HCT116 (cell line): ENCODE measurements around the gene TMEM214. TPM values are rescaled to one million over a fixed set of nuclear protein-coding genes. Genes with fewer than 3 reads are reported as not detected.

Source experiments
- ATAC-seq: fragments of 200-7000 bp; cut with Tn5 transposase; 2 replicates; pipeline ENCODE4 v1.9.1; 2020; ENCODE audit warnings: mild to moderate bottlenecking, moderate library complexity
- BruUV-seq: library from RNA; stranded (reverse); fragments of 400-500 nt; replicated peaks from 2 replicates; lab custom pipeline; 2021; lab: Mats Ljungman, UMichigan
- CTCF ChIA-PET: fragments of 300-600 bp; sonication (Branson Sonifier 250); formaldehyde crosslinking; loops from one replicate; lab custom pipeline; 2021; ENCODE audit warnings: antibody characterized with exemption; lab: Charles Lee
- POLR2A ChIA-PET: fragments of 300-600, 350-600 bp; sonication (Branson Sonifier 250); formaldehyde crosslinking; loops from one replicate; lab custom pipeline; 2021; ENCODE audit warnings: antibody characterized with exemption; lab: Charles Lee
- RAD21 ChIA-PET, 2 experiments: fragments of 300-600 bp; sonication (Branson Sonifier 250); formaldehyde crosslinking; loops; one replicate each; lab custom pipeline; 2023; ENCODE audit warnings: low total read pairs in 2 of 2; ENCODE audit not compliant: uncharacterized antibody in 2 of 2, unreplicated experiment in 2 of 2, low non-redundant PET in 1 of 2; lab: Charles Lee
- DNase-seq: peaks from one replicate; pipeline ENCODE4 v3.0.0-alpha.2; 2010; ENCODE audit warnings: low read depth, low spot score
- H2AFZ ChIP-seq: fragments of 200-600 bp; shearing (Covaris generic), sonication (generic); 2 replicates; pipeline ENCODE4 v1.6.1; 2017; ENCODE audit warnings: low read depth, mixed run types, mixed read lengths, antibody characterized with exemption, low read length; ENCODE audit not compliant: poor library complexity, severe bottlenecking
- H3K27ac ChIP-seq: 2 replicates; pipeline ENCODE4 v1.5.1; 2012; ENCODE audit warnings: low read depth, low read length
- H3K27me3 ChIP-seq: fragments of 200-600 bp; sonication (generic); 2 replicates; pipeline ENCODE4 v1.6.1; 2016; ENCODE audit warnings: mixed run types, low read length, mixed read lengths; ENCODE audit not compliant: insufficient read depth
- H3K36me3 ChIP-seq, 2 experiments: fragments of 200-500 bp in 1 of 2; fragments of 200-600 bp in 1 of 2; sonication (Bioruptor generic) in 1 of 2; sonication (generic) in 1 of 2; 2 replicates each; pipeline versions ENCODE4 v1.5.1 to v1.6.1; 2014 to 2016; ENCODE audit warnings: low read length in 2 of 2, inconsistent platforms in 1 of 2, mixed read lengths in 1 of 2, mixed run types in 1 of 2; ENCODE audit not compliant: insufficient read depth in 2 of 2, control insufficient read depth in 1 of 2
- H3K4me1 ChIP-seq, 2 experiments: fragments of 200-600 bp in 1 of 2; sonication (generic) in 1 of 2; 2 replicates each; pipeline versions ENCODE4 v1.5.1 to v1.6.1; 2012 to 2017; ENCODE audit warnings: low read length in 2 of 2, inconsistent platforms in 1 of 2, mild to moderate bottlenecking in 1 of 2, mixed read lengths in 1 of 2, mixed run types in 1 of 2, moderate library complexity in 1 of 2; ENCODE audit not compliant: insufficient read depth in 2 of 2, control insufficient read depth in 1 of 2
- H3K4me2 ChIP-seq: fragments of 200-600 bp; sonication (generic); 2 replicates; pipeline ENCODE4 v1.6.1; 2017; ENCODE audit warnings: mixed run types, low read length, mixed read lengths
- H3K4me3 ChIP-seq, 2 experiments: fragments of 200-600 bp in 1 of 2; sonication (generic) in 1 of 2; replicated peaks in 1 of 2; 2 replicates each; pipeline ENCODE4 v1.5.1; 2011 to 2016; ENCODE audit warnings: low read length in 2 of 2, control low read depth in 1 of 2, low read depth in 1 of 2, mild to moderate bottlenecking in 1 of 2, mixed read lengths in 1 of 2, mixed run types in 1 of 2
- H3K79me2 ChIP-seq: fragments of 200-600 bp; sonication (generic); 2 replicates; pipeline ENCODE4 v1.6.1; 2017; ENCODE audit warnings: mild to moderate bottlenecking, mixed run types, low read length, moderate library complexity, mixed read lengths; ENCODE audit not compliant: insufficient read depth
- H3K9ac ChIP-seq: fragments of 200-600 bp; sonication (generic); 2 replicates; pipeline ENCODE4 v1.6.1; 2016; ENCODE audit warnings: low read length, mixed read lengths
- H3K9me2 ChIP-seq: fragments of 200-600 bp; sonication (generic), shearing (Covaris generic); 2 replicates; pipeline ENCODE4 v1.6.1; 2017; ENCODE audit warnings: mixed run types, mild to moderate bottlenecking, moderate library complexity; ENCODE audit not compliant: insufficient read depth
- H3K9me3 ChIP-seq, 2 experiments: fragments of 200-500 bp in 1 of 2; fragments of 200-600 bp in 1 of 2; sonication (Bioruptor generic) in 1 of 2; sonication (generic) in 1 of 2; 2 replicates each; pipeline ENCODE4 v1.6.1; 2014 to 2017; ENCODE audit warnings: low read length in 2 of 2, mixed read lengths in 2 of 2, inconsistent platforms in 1 of 2, low read depth in 1 of 2, mild to moderate bottlenecking in 1 of 2, mixed run types in 1 of 2, moderate library complexity in 1 of 2; ENCODE audit not compliant: control insufficient read depth in 1 of 2, insufficient read depth in 1 of 2
- H4K20me1 ChIP-seq: fragments of 200-600 bp; sonication (generic), shearing (Covaris generic); 2 replicates; pipeline ENCODE4 v1.6.1; 2017; ENCODE audit warnings: mixed run types, mild to moderate bottlenecking, moderate library complexity; ENCODE audit not compliant: insufficient read depth
- POLR2AphosphoS5 ChIP-seq: IDR thresholded peaks from 2 replicates; pipeline ENCODE4 v1.6.1; 2011; ENCODE audit warnings: mild to moderate bottlenecking, low read depth, low read length, moderate library complexity
- SIN3A ChIP-seq: IDR thresholded peaks from 2 replicates; pipeline ENCODE4 v1.6.1; 2012; ENCODE audit warnings: low read depth
- SP1 ChIP-seq: IDR thresholded peaks from 2 replicates; pipeline ENCODE4 v1.6.1; 2012; ENCODE audit warnings: low read depth
- SRF ChIP-seq: IDR thresholded peaks from 2 replicates; pipeline ENCODE4 v1.6.1; 2012; ENCODE audit warnings: low read depth
- intact Hi-C: fragments of 100-400 bp; cut with micrococcal nuclease; formaldehyde crosslinking; loops from 2 replicates; pipeline ENCODE4 v1.10.0; 2022
- total RNA-seq: library from RNA; stranded (reverse); gene quantifications from one replicate; pipeline ENCODE4 v1.2.1, GENCODE V29; 2021; ENCODE audit not compliant: unreplicated experiment
- TF ChIP-seq, protein P1 (sequence below): IDR thresholded peaks from 2 replicates; pipeline ENCODE4 v1.6.1; 2011; ENCODE audit warnings: mild to moderate bottlenecking, low read length, moderate library complexity; ENCODE audit not compliant: insufficient replicate concordance; ENCODE audit errors: extremely low read depth

The TMEM214 gene
- total RNA-seq, 1 experiment from 2014 or later, result 69.8 TPM

DNA sequence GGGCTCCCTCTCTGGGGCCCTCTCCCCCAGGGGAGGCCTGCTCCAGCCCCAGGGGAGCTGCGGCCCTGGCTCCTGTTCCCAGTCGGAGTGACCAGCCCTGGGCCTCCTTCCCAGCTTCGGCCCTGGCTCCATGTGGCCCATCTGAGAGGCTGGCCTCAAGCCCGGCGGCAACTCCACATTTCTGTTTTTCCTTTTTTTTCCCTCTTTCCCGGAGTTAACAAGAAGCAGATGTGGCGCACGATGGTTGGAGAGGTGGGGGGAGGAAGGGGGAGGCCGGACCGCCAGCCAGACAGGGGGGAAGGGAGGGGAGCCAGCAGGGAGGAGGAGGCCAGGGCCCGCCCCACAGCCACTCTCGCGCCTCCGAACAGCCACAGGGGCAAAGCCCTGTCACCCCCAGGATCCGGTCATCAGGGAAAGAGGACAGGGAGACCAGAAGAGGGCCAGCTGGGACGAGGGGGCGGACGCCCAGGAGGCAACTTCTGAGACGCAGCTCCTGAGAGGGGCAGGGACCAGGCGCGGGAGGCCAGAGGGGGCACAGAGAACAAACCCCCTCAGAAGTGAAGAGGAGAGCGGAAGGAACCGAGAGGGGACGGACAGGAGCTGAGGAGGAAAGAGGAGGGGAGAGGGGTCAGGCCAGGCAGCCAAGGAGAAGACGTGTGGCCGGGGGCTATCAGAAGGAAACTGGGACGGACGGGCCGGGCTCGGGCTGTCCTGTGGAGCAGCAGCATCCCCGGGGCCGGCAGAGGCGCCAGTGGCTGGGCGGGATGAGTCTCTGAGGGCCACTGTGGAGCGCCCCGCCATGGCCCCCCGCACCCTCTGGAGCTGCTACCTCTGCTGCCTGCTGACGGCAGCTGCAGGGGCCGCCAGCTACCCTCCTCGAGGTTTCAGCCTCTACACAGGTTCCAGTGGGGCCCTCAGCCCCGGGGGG lies 45.8 kb downstream of the TMEM214 start, which contains the start of gene EMILIN1:
Gene EMILIN1, plus strand, starts transcription at position 349 of the 928 bp plus-strand sequence. Its CDS starts 451 bp downstream, at position 800.
- H4K20me1 ChIP-seq, result no peaks in the 10 kb centered on the region
- no peaks in the 10 kb centered on the region for H3K27me3 ChIP-seq
- H3K27ac ChIP-seq, result no peak within 1 kb of the TSS
- H3K9me3 ChIP-seq, result no peaks in the 10 kb centered on the region
- no peaks in the 10 kb centered on the region for H3K79me2 ChIP-seq
- no peaks in the 10 kb centered on the region for H3K9me2 ChIP-seq
- no peaks in the 10 kb centered on the region for H3K36me3 ChIP-seq
- TF ChIP-seq SRF, result no peak
- no peak for TF ChIP-seq SIN3A
- TF ChIP-seq, protein P1, sequence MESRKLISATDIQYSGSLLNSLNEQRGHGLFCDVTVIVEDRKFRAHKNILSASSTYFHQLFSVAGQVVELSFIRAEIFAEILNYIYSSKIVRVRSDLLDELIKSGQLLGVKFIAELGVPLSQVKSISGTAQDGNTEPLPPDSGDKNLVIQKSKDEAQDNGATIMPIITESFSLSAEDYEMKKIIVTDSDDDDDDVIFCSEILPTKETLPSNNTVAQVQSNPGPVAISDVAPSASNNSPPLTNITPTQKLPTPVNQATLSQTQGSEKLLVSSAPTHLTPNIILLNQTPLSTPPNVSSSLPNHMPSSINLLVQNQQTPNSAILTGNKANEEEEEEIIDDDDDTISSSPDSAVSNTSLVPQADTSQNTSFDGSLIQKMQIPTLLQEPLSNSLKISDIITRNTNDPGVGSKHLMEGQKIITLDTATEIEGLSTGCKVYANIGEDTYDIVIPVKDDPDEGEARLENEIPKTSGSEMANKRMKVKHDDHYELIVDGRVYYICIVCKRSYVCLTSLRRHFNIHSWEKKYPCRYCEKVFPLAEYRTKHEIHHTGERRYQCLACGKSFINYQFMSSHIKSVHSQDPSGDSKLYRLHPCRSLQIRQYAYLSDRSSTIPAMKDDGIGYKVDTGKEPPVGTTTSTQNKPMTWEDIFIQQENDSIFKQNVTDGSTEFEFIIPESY, result no peak
- TF ChIP-seq SP1, result no peak
- no peak for TF ChIP-seq POLR2AphosphoS5
- TF ChIP-seq, all 23 proteins: peak for 0
- H2AFZ ChIP-seq, result no peak within 1 kb of the TSS
- ChIA-PET POLR2A (no interaction called here), CTCF (no interaction called here), RAD21 (no interaction called here)
- no peak within 1 kb of the TSS for H3K9ac ChIP-seq
- no peak within 1 kb of the TSS for H3K4me2 ChIP-seq
- no peak within 1 kb of the TSS for H3K4me3 ChIP-seq
- BruUV-seq, result no TSS peak
- peaks cover 8 to 16% of the 10 kb centered on the region in 2 experiments for H3K4me1 ChIP-seq
- ATAC-seq, result no peak
- no peak for DNase-seq
- intact Hi-C loops, result no loop called here
